Naive thymus-derived CD4-positive, alpha-beta T cell (primary cell): Measurements from ENCODE around the gene OR5B21. TPM values are rescaled to one million over a fixed set of nuclear protein-coding genes. Genes with fewer than 3 reads are reported as not detected.
A peak's percentile ranks its signal among the peaks of the same experiment; 100 is the strongest.

Source experiments
- ATAC-seq: fragments of 150-1000 bp; cut with Tn5 transposase; 2 replicates; pipeline ENCODE4 v1.10.0; 2021; ENCODE audit warnings: mild to moderate bottlenecking, moderate library complexity
- CTCF ChIA-PET: fragments of 350-600 bp; sonication (Branson Sonifier 250); formaldehyde crosslinking; loops from one replicate; lab custom pipeline; 2021; ENCODE audit warnings: antibody characterized with exemption; lab: Charles Lee
- POLR2A ChIA-PET: fragments of 350-600 bp; sonication (Branson Sonifier 250); formaldehyde crosslinking; loops from one replicate; lab custom pipeline; 2021; ENCODE audit warnings: antibody characterized with exemption, inconsistent platforms; lab: Charles Lee
- DNase-seq, 9 donors: peaks; one replicate each; pipeline versions ENCODE4 v3.0.0 to v3.0.0-alpha.2; 2020 to 2022; ENCODE audit warnings: mixed read lengths in 1 of 9
- H3K27ac ChIP-seq: one replicate; pipeline ENCODE4 v1.7.0; 2013; ENCODE audit warnings: mild to moderate bottlenecking, low read depth, low read length, moderate library complexity
- H3K27me3 ChIP-seq, 2 donors: one replicate each; pipeline ENCODE4 v1.7.0; 2013; ENCODE audit warnings: low read length in 2 of 2, mild to moderate bottlenecking in 2 of 2, moderate library complexity in 2 of 2; ENCODE audit not compliant: control insufficient read depth in 2 of 2, insufficient read depth in 2 of 2
- H3K36me3 ChIP-seq, 3 experiments: 1 replicate in 2 of 3; 2 replicates in 1 of 3; pipeline ENCODE4 v1.7.0; 2013; ENCODE audit warnings: low read length in 3 of 3, mild to moderate bottlenecking in 3 of 3, moderate library complexity in 1 of 3; ENCODE audit not compliant: insufficient read depth in 3 of 3, control insufficient read depth in 2 of 3
- H3K4me1 ChIP-seq, 2 donors: one replicate each; pipeline ENCODE4 v1.7.0; 2013; ENCODE audit warnings: low read length in 2 of 2, mild to moderate bottlenecking in 2 of 2, moderate library complexity in 1 of 2; ENCODE audit not compliant: control insufficient read depth in 2 of 2, insufficient read depth in 2 of 2
- H3K4me3 ChIP-seq: 2 replicates; pipeline ENCODE4 v1.7.0; 2013; ENCODE audit warnings: mild to moderate bottlenecking, low read length
- H3K9me3 ChIP-seq, 3 experiments: 1 replicate in 2 of 3; 2 replicates in 1 of 3; pipeline ENCODE4 v1.7.0; 2013; ENCODE audit warnings: low read length in 3 of 3; ENCODE audit not compliant: control insufficient read depth in 2 of 3
- H3K27ac Mint-ChIP-seq, 9 donors: one replicate each; pipeline ENCODE4 v1.8.0; 2020 to 2022; ENCODE audit warnings: mixed read lengths in 9 of 9, mild to moderate bottlenecking in 8 of 9, moderate library complexity in 5 of 9, inconsistent platforms in 2 of 9
- H3K27me3 Mint-ChIP-seq, 5 donors: one replicate each; pipeline ENCODE4 v1.8.0; 2021 to 2022; ENCODE audit warnings: mixed read lengths in 5 of 5, mild to moderate bottlenecking in 1 of 5
- H3K36me3 Mint-ChIP-seq, 5 donors: one replicate each; pipeline ENCODE4 v1.8.0; 2020 to 2022; ENCODE audit warnings: mixed read lengths in 5 of 5, mild to moderate bottlenecking in 3 of 5, inconsistent platforms in 1 of 5
- H3K4me1 Mint-ChIP-seq, 7 donors: one replicate each; pipeline ENCODE4 v1.8.0; 2020 to 2022; ENCODE audit warnings: mixed read lengths in 7 of 7, mild to moderate bottlenecking in 3 of 7, inconsistent platforms in 1 of 7
- H3K4me3 Mint-ChIP-seq, 10 donors: one replicate each; pipeline ENCODE4 v1.8.0; 2020 to 2022; ENCODE audit warnings: mild to moderate bottlenecking in 10 of 10, mixed read lengths in 10 of 10, moderate library complexity in 6 of 10, inconsistent platforms in 2 of 10
- H3K9me3 Mint-ChIP-seq, 11 donors: one replicate each; pipeline ENCODE4 v1.8.0; 2020 to 2022; ENCODE audit warnings: mixed read lengths in 11 of 11, mild to moderate bottlenecking in 4 of 11, inconsistent platforms in 1 of 11, moderate library complexity in 1 of 11
- intact Hi-C, 2 donors: fragments of 100-400 bp; cut with micrococcal nuclease; formaldehyde crosslinking; loops; one replicate each; pipeline ENCODE4 v1.15.1; 2023
- polyA plus RNA-seq, 2 donors: library from polyadenylated mRNA; unstranded; fragments of 300-500 nt; fragmentation: Illumina TruSeq; gene quantifications; one replicate each; pipeline ENCODE4 v1.2.3, GENCODE V29; 2021
- total RNA-seq, 6 experiments: library from RNA in 5 of 6; stranded (reverse) in 5 of 6; gene quantifications; 1 replicate in 5 of 6; 2 replicates in 1 of 6; pipeline ENCODE4 v1.2.3 and lab custom pipeline; 2021 to 2026

The OR5B21 gene
- total and polyA plus RNA-seq, 7 experiments from 2014 or later: 1.1 to 2.1 (median 1.9) TPM; not detected in 4

DNA sequence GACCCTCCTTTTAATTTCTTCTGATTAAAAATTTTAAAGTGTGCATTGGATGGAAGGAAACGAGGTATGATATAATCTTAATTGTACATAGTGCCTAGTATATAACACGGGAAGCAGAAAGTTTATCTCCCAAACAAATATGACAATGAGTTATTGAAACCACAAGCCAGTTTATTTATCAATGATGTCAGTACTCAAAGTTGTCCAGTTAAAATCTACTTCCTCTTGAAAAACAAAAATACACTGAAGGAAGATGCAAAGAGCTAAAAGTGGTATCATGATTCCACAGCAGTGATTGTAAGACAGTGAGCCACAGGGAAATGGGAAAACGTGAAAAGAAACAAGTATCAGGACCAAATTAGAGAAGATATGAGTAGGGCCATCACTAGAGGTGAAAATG, 18.8 kb upstream of the OR5B21 start:
- peaks cover 30 to 97% (median 66%) of the 10 kb centered on the region in 7 donors for H3K4me1 Mint-ChIP-seq
- ATAC-seq (no peak), DNase-seq (no peak)
- H3K27ac Mint-ChIP-seq: peak overlapping the region in 8 of 9 donors; percentile 69 to 99 (median 96)
- peaks cover 0 to under 1% (median 0%) of the 10 kb centered on the region in 3 experiments for H3K9me3 ChIP-seq
- POLR2A ChIA-PET: interaction anchor here (0.7 to 11.7 kb wide), 3 partner anchors 9 to 50 kb away, joined by 3 to 140 read pairs (median 4); partner anchors contain the start of genes LPXN and ZFP91
- no peaks in the 10 kb centered on the region for H3K27me3 Mint-ChIP-seq
- intact Hi-C loops: loop anchor here in 1 of 2 donors (10.0 kb wide), 2 partner anchors 392 to 1032 kb away; no protein-coding TSS in a partner anchor
- peaks cover 15 to 37% (median 28%) of the 10 kb centered on the region in 5 donors for H3K36me3 Mint-ChIP-seq
- peak overlapping the region in 3 of 10 donors; percentile 11 to 14 (median 11) for H3K4me3 Mint-ChIP-seq
- peaks cover 8 to 32% (median 10%) of the 10 kb centered on the region in 3 experiments for H3K36me3 ChIP-seq
- peak overlapping the region; percentile 75 for H3K27ac ChIP-seq
- CTCF ChIA-PET: interaction anchor here (0.7 to 1.8 kb wide), 4 partner anchors 17 to 649 kb away, joined by 3 to 5 read pairs (median 4); no protein-coding TSS in a partner anchor
- no peaks in the 10 kb centered on the region for H3K27me3 ChIP-seq
- H3K4me1 ChIP-seq: peaks cover 18 to 63% of the 10 kb centered on the region in 2 donors
- H3K9me3 Mint-ChIP-seq: peaks cover 0 to 6% (median 2%) of the 10 kb centered on the region in 11 donors
- H3K4me3 ChIP-seq: no peak overlapping the region

- Histone ChIP-seq H3K27ac (peak overlapping the region; percentile 75), H3K9me3 (no peaks in the 10 kb centered on the region), H3K4me1 (peaks cover 18 to 57% of the 10 kb centered on the region in 2 donors), H3K27me3 (no peaks in the 10 kb centered on the region), H3K4me3 (peak overlapping the region; percentile 10), H3K36me3 (peaks cover 8 to 24% (median 10%) of the 10 kb centered on the region in 3 experiments)
- Mint-ChIP-seq H3K27ac (peak overlapping the region; percentile 84 to 99 (median 97)), H3K4me1 (peaks cover 27 to 94% (median 60%) of the 10 kb centered on the region in 7 donors), H3K27me3 (no peaks in the 10 kb centered on the region), H3K9me3 (no peaks in the 10 kb centered on the region), H3K36me3 (peaks cover 10 to 26% (median 20%) of the 10 kb centered on the region in 5 donors), H3K4me3 (peak overlapping the region; percentile 65 to 85 (median 80))
- intact Hi-C loops: loop anchor here (1.0 to 10.0 kb wide), 12 partner anchors 50 to 1030 kb away; partner anchors contain the start of genes SELENOH (in 2 of the 2), CLP1 (in 1 of the 2), LPXN (in 1 of the 2) and MED19 (in 1 of the 2)
- CTCF ChIA-PET: interaction anchor here (0.7 to 3.3 kb wide), 15 partner anchors 13 to 1195 kb away, joined by 3 to 27 read pairs (median 5); partner anchors contain the start of gene UBE2L6
- POLR2A ChIA-PET: interaction anchor here (0.8 to 11.7 kb wide), 6 partner anchors 10 to 202 kb away, joined by 3 to 140 read pairs (median 4); partner anchors contain the start of genes LPXN and ZFP91
- peak in 7 of 9 donors; percentile 59 to 83 (median 77) for DNase-seq
- ATAC-seq: peak; percentile 87
Measured at GRCh38 chr11:58525037-58525614, 17.2 kb upstream of the OR5B21 start.

DNA sequence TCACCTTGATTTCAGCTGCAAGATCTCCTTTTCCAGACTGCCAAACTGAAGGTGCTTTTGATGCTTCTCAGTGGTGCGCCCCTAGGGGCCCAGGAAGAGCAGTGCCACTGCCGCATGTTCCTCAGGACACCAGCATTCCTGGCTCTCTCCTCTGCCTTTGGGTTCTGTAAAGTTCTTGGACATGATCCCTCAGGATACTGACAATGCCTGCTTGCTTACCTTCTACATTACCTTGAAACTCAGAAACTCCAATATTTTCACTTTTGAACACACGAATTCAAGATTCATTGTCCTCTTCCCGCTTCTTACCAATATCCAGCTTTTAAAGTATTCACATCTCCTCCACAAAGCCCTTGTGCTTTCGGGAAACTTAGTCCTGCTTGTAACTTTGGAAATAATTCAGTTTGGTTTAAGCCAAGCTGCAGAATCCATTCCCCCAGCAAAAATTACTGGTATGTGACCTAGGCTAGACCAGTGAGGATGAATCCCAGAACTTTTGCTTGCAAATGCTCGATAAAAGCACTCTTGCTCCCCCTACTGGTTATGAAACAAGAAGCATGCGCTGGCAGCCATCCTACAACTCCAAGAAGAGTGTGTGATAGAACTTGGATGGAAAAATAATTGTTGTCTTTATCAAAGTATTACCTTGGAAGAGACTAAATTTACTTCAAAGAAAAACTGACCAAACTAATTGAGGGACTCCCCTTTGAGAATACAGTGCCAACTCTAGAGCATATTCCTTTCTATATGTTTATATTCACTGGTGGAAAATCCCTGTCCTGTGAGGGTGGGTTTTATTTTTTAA, 16.5 kb upstream of the OR5B21 start:
- H3K27ac ChIP-seq: peak overlapping the region; percentile 75
- ATAC-seq: peak; percentile 78
- no peaks in the 10 kb centered on the region for H3K9me3 Mint-ChIP-seq
- H3K36me3 ChIP-seq: peaks cover 8 to 19% (median 10%) of the 10 kb centered on the region in 3 experiments
- intact Hi-C loops: loop anchor here (1.0 to 10.0 kb wide), 18 partner anchors 51 to 1030 kb away; partner anchors contain the start of genes SELENOH (in 2 of the 2), CLP1 (in 1 of the 2), FAM111A (in 1 of the 2) and LPXN (in 1 of the 2)
- ChIA-PET POLR2A (interaction anchor here (0.6 to 11.7 kb wide), 9 partner anchors 43 to 1010 kb away, joined by 3 to 140 read pairs (median 3); partner anchors contain the start of genes LPXN and ZFP91), CTCF (interaction anchor here (0.6 to 3.3 kb wide), 25 partner anchors 9 to 1194 kb away, joined by 3 to 27 read pairs (median 4); partner anchors contain the start of gene OR5B21)
- peak in 8 of 9 donors; percentile 39 to 78 (median 70) for DNase-seq
- peaks cover 10 to 20% (median 18%) of the 10 kb centered on the region in 5 donors for H3K36me3 Mint-ChIP-seq
- H3K27me3 ChIP-seq: no peaks in the 10 kb centered on the region
- peaks cover 27 to 90% (median 54%) of the 10 kb centered on the region in 7 donors for H3K4me1 Mint-ChIP-seq
- no peaks in the 10 kb centered on the region for H3K27me3 Mint-ChIP-seq
- H3K4me3 Mint-ChIP-seq: peak overlapping the region; percentile 65 to 85 (median 80)
- H3K27ac Mint-ChIP-seq: peak overlapping the region; percentile 84 to 99 (median 97)
- H3K4me3 ChIP-seq: peak overlapping the region; percentile 10
- peaks cover 18 to 50% of the 10 kb centered on the region in 2 donors for H3K4me1 ChIP-seq
- no peaks in the 10 kb centered on the region for H3K9me3 ChIP-seq

- H3K9me3 Mint-ChIP-seq: no peaks in the 10 kb centered on the region
Measured at GRCh38 chr11:58513747-58514367, 6.0 kb upstream of the OR5B21 start.

GRCh38 chr11:58511636-58512035, 3.7 kb upstream of the OR5B21 start:
- Histone ChIP-seq H3K27ac (no peak overlapping the region), H3K9me3 (no peaks in the 10 kb centered on the region), H3K36me3 (peaks cover 0 to 5% (median 0%) of the 10 kb centered on the region in 3 experiments), H3K27me3 (no peaks in the 10 kb centered on the region), H3K4me3 (no peak overlapping the region), H3K4me1 (no peaks in the 10 kb centered on the region)
- no peak overlapping the region for H3K27ac Mint-ChIP-seq
- ChIA-PET CTCF (interaction anchor here (0.5 to 1.6 kb wide), 2 partner anchors 13 to 690 kb away, joined by 3 to 4 read pairs; no protein-coding TSS in a partner anchor), POLR2A (interaction anchor here (0.6 kb wide), 1 partner anchor 885 kb away, joined by 5 read pairs; no protein-coding TSS in a partner anchor)
- no peak overlapping the region for H3K4me3 Mint-ChIP-seq
- intact Hi-C loops: no loop called here
- H3K27me3 Mint-ChIP-seq: peaks cover 0 to 6% (median 0%) of the 10 kb centered on the region in 5 donors
- H3K9me3 Mint-ChIP-seq: peaks cover 0 to 4% (median 0%) of the 10 kb centered on the region in 11 donors
- H3K36me3 Mint-ChIP-seq: peaks cover 8 to 22% (median 10%) of the 10 kb centered on the region in 5 donors
- ATAC-seq: no peak
- DNase-seq: no peak
- H3K4me1 Mint-ChIP-seq: peaks cover 0 to 9% (median 0%) of the 10 kb centered on the region in 7 donors

More at GRCh38 chr11:58513747-58514367, 6.0 kb upstream of the OR5B21 start:
- H3K27me3 ChIP-seq: no peaks in the 10 kb centered on the region
- no peaks in the 10 kb centered on the region for H3K4me1 ChIP-seq
- H3K36me3 ChIP-seq: no peaks in the 10 kb centered on the region
- DNase-seq: peak in 3 of 9 donors; percentile 17 to 29 (median 20)
- POLR2A ChIA-PET: no interaction called here
- ATAC-seq: peak; percentile 40
- H3K27me3 Mint-ChIP-seq: no peaks in the 10 kb centered on the region
- peaks cover 0 to 14% (median 0%) of the 10 kb centered on the region in 7 donors for H3K4me1 Mint-ChIP-seq
- no peak overlapping the region for H3K27ac ChIP-seq
- peak overlapping the region in 2 of 9 donors; percentile 19 to 63 for H3K27ac Mint-ChIP-seq
- H3K36me3 Mint-ChIP-seq: peaks cover 0 to 5% (median 0%) of the 10 kb centered on the region in 5 donors
- CTCF ChIA-PET: interaction anchor here (0.7 to 1.0 kb wide), 3 partner anchors 10 to 810 kb away, joined by 3 read pairs; no protein-coding TSS in a partner anchor
- H3K9me3 ChIP-seq: no peaks in the 10 kb centered on the region
- intact Hi-C loops: loop anchor here in 1 of 2 donors (1.0 kb wide), 2 partner anchors 946 to 1057 kb away; no protein-coding TSS in a partner anchor
- H3K4me3 Mint-ChIP-seq: no peak overlapping the region
- no peak overlapping the region for H3K4me3 ChIP-seq
